Spleen (tissue), 7 donors: ENCODE measurements around the gene RAD9A.

ENCODE experiments used
- CTCF ChIP-seq, 11 experiments: fragments of 200-600 bp in 7 of 11; fragments of 450-650 bp in 4 of 11; sonication (generic) in 4 of 11; IDR thresholded peaks in 8 of 11; conservative IDR thresholded peaks in 3 of 11; 1 replicate in 7 of 11; 2 replicates in 4 of 11; pipeline versions ENCODE4 v1.4.0 to v1.8.0; 2016 to 2021; ENCODE audit warnings: antibody characterized with exemption in 11 of 11, inconsistent platforms in 4 of 11, mild to moderate bottlenecking in 1 of 11
- POLR2A ChIP-seq, 3 donors: fragments of 450-650 bp; IDR thresholded peaks; one replicate each; pipeline ENCODE4 v1.5.1; 2017; ENCODE audit warnings: antibody characterized with exemption in 3 of 3, mild to moderate bottlenecking in 1 of 3
- POLR2AphosphoS5 ChIP-seq, 3 donors: sonication (generic); formaldehyde crosslinking; IDR thresholded peaks; one replicate each; pipeline ENCODE4 v1.5.1; 2017; ENCODE audit warnings: antibody characterized with exemption in 3 of 3
- donor health status: DM: no; HTN: no; CAD: no; lungs with moderate emphysema.
- donor health status: DM: no; HTN: no; CAD: no.
- donor health status: DM: no; HTN: no; CAD: no.

DNA sequence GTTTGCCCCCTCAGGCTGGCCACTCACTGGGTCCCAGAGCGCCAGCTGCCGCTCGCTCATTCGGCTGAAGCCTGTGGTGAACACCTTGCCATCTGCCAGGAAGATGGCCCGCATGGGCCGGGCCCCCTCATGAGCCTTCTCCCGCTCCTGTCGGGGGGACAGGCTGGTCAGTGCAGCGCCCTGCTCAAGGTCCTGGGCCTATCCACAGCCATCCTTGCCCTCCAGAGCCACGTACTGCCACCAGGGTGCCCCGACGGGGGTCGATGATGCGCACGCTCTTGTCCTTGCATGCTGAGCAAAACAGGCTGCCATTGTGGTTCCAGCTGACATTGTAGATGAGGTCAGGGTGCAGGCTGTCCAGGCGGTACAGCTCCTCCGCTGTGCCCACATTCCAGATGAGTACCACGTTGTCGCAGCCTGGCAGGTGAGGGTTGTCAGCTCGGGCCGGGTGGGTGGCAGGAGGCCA, 49.3 kb downstream of the RAD9A start:
- no peak for TF ChIP-seq CTCF (IDR thresholded peaks at IDR 0.05 in 8 of 11, conservative IDR thresholded peaks at IDR 0.05 in 3 of 11)
- TF ChIP-seq POLR2AphosphoS5 (IDR thresholded peaks at IDR 0.05) = peak; percentile 18 to 66 (median 40)
- no peak for TF ChIP-seq POLR2A (IDR thresholded peaks at IDR 0.05)
